Stimulated activated CD8-positive, alpha-beta memory T cell treated with anti-CD3 and anti-CD28 coated beads, Interleukin-2, amount 100 ng/mL, for 1 hour (primary cell): Measurements from ENCODE around the gene SPATA24.
"Not testable (repeated sequence)": the region's sequence is repeated elsewhere in the genome, so short reads cannot be mapped to it uniquely, and the experiment has no call there.

ENCODE experiments used
- DNase-seq, 2 donors: peaks; one replicate each; pipeline ENCODE4 v3.0.0-alpha.2; 2020; ENCODE audit warnings: low read depth in 2 of 2

SPATA24 gene

GRCh38 chr5:139383993-139384590 is 19.8 kb downstream of the SPATA24 start:
- DNase-seq, result no peak

- DNase-seq, result no peak
These were observed 20.5 kb downstream of the SPATA24 start, which contains the start of gene SLC23A1 for GRCh38 chr5:139383275-139383992. Gene SLC23A1 (minus strand): TSS chr5:139383297. CDS start chr5:139383253, 44 bp downstream.

- DNase-seq, result no peak
These were observed 21.1 kb downstream of the SPATA24 start for GRCh38 chr5:139382807-139383206.

GRCh38 chr5:139381837-139382761 is 21.8 kb downstream of the SPATA24 start:
- DNase-seq, result no peak

GRCh38 chr5:139379626-139380449 is 24.1 kb downstream of the SPATA24 start:
- DNase-seq, result no peak

- DNase-seq, result no peak
These were observed 24.9 kb downstream of the SPATA24 start for GRCh38 chr5:139378941-139379361.

GRCh38 chr5:139378101-139378825 is 25.6 kb downstream of the SPATA24 start:
- DNase-seq, result no peak

GRCh38 chr5:139377226-139377625 is 26.7 kb downstream of the SPATA24 start:
- DNase-seq, result no peak

- no peak for DNase-seq
These were observed 27.5 kb downstream of the SPATA24 start for GRCh38 chr5:139376364-139376763.

- no peak for DNase-seq
These were observed 29.0 kb downstream of the SPATA24 start for GRCh38 chr5:139374909-139375308.

GRCh38 chr5:139371482-139372435 is 32.1 kb downstream of the SPATA24 start:
- no peak for DNase-seq

- DNase-seq, result no peak
These were observed 34.7 kb downstream of the SPATA24 start for GRCh38 chr5:139369181-139369580.

- DNase-seq, result no peak
These were observed 35.3 kb downstream of the SPATA24 start for GRCh38 chr5:139368613-139369012.

- DNase-seq, result no peak
These were observed 39.4 kb downstream of the SPATA24 start for GRCh38 chr5:139364466-139364865.

- DNase-seq, result no peak
These were observed 40.0 kb downstream of the SPATA24 start for GRCh38 chr5:139363937-139364336.

- no peak for DNase-seq
These were observed 42.0 kb downstream of the SPATA24 start for GRCh38 chr5:139361835-139362429.

GRCh38 chr5:139360384-139360783 is 43.5 kb downstream of the SPATA24 start:
- no peak for DNase-seq

GRCh38 chr5:139358064-139358463 is 45.8 kb downstream of the SPATA24 start:
- no peak for DNase-seq

- not testable (repeated sequence) for DNase-seq
These were observed 48.0 kb downstream of the SPATA24 start for GRCh38 chr5:139355900-139356299.
